A673 (cell line): ENCODE measurements around the gene ANKRD55. TPM values are rescaled to one million over a fixed set of nuclear protein-coding genes. Genes with fewer than 3 reads are reported as not detected.
"Not testable (repeated sequence)": the region's sequence is repeated elsewhere in the genome, so short reads cannot be mapped to it uniquely, and the experiment has no call there.

Experiments
- BruUV-seq: library from RNA; stranded (reverse); fragments of 400-500 nt; replicated peaks from 2 replicates; lab custom pipeline; 2021; lab: Mats Ljungman, UMichigan
- CTCF ChIA-PET: fragments of 300-600 bp; sonication (Branson Sonifier 250); formaldehyde crosslinking; loops from one replicate; lab custom pipeline; 2022; ENCODE audit warnings: antibody characterized with exemption; lab: Charles Lee
- POLR2A ChIA-PET: fragments of 300-600 bp; sonication (Branson Sonifier 250); formaldehyde crosslinking; loops from one replicate; lab custom pipeline; 2022; ENCODE audit warnings: antibody characterized with exemption; ENCODE audit not compliant: low non-redundant PET; lab: Charles Lee
- DNase-seq: peaks from one replicate; pipeline ENCODE4 v3.0.0-alpha.2; 2015; ENCODE audit warnings: low spot score
- H3K27ac ChIP-seq: fragments of 200-600 bp; sonication (generic); 2 replicates; pipeline ENCODE4 v1.5.1; 2016; ENCODE audit warnings: mixed run types, low read depth, mild to moderate bottlenecking, mixed read lengths, antibody characterized with exemption, low read length; ENCODE audit not compliant: poor library complexity, severe bottlenecking
- H3K27me3 ChIP-seq: fragments of 200-600 bp; sonication (generic); replicated peaks from 2 replicates; pipeline ENCODE4 v1.6.1; 2017; ENCODE audit warnings: mixed run types, low read depth, mild to moderate bottlenecking, mixed read lengths, antibody characterized with exemption, low read length; ENCODE audit not compliant: insufficient read depth, poor library complexity
- H3K36me3 ChIP-seq: fragments of 200-600 bp; sonication (generic); 2 replicates; pipeline ENCODE4 v1.6.1; 2016; ENCODE audit warnings: mixed run types, mild to moderate bottlenecking, mixed read lengths, antibody characterized with exemption, low read length; ENCODE audit not compliant: insufficient read depth, poor library complexity, severe bottlenecking
- H3K4me1 ChIP-seq: fragments of 200-600 bp; sonication (generic); 2 replicates; pipeline ENCODE4 v1.6.1; 2017; ENCODE audit warnings: mixed run types, mild to moderate bottlenecking, mixed read lengths, antibody characterized with exemption, low read length; ENCODE audit not compliant: insufficient read depth, poor library complexity, severe bottlenecking
- H3K4me3 ChIP-seq: fragments of 200-600 bp; sonication (generic); 2 replicates; pipeline ENCODE4 v1.5.1; 2016; ENCODE audit warnings: low read depth, mixed run types, mild to moderate bottlenecking, mixed read lengths, low read length; ENCODE audit not compliant: poor library complexity, severe bottlenecking
- H3K9me3 ChIP-seq: fragments of 200-600 bp; sonication (generic); 2 replicates; pipeline ENCODE4 v1.6.1; 2016; ENCODE audit warnings: mixed run types, low read depth, mild to moderate bottlenecking, mixed read lengths, antibody characterized with exemption, low read length; ENCODE audit not compliant: poor library complexity, severe bottlenecking
- CTCF ChIP-seq: fragments of 300-800, 200-600 bp; sonication (generic); conservative IDR thresholded peaks from 2 replicates; pipeline ENCODE4 v1.5.1; 2017; ENCODE audit warnings: low read depth, mild to moderate bottlenecking, antibody characterized with exemption, low read length, moderate library complexity, mixed read lengths
- EZH2 ChIP-seq: fragments of 200-600 bp; sonication (generic); IDR thresholded peaks from 2 replicates; pipeline ENCODE4 v1.6.1; 2017; ENCODE audit warnings: borderline replicate concordance, low read depth, mild to moderate bottlenecking, mixed read lengths, antibody characterized with exemption, low read length; ENCODE audit not compliant: poor library complexity, severe bottlenecking
- intact Hi-C: fragments of 100-400 bp; cut with micrococcal nuclease; formaldehyde crosslinking; loops from one replicate; pipeline ENCODE4 v1.10.0; 2022; ENCODE audit not compliant: unreplicated experiment
- total RNA-seq: library from RNA; stranded (reverse); gene quantifications from 2 replicates; pipeline ENCODE4 v1.2.3, GENCODE V29; 2021

ANKRD55 gene
- total RNA-seq, 1 experiment from 2014 or later, result not detected

GRCh38 chr5:56270568-56271392 lies 37.6 kb upstream of the ANKRD55 start:
- intact Hi-C loops, result loop anchor here (1.0 to 10.0 kb wide), 4 partner anchors 568 to 1002 kb away; partner anchors contain the start of gene SETD9
- H3K9me3 ChIP-seq, result no peaks in the 10 kb centered on the region
- no peaks in the 10 kb centered on the region for H3K27me3 ChIP-seq
- no TSS peak for BruUV-seq
- no peaks in the 10 kb centered on the region for H3K36me3 ChIP-seq
- ChIA-PET CTCF (interaction anchor here (0.6 to 1.7 kb wide), 5 partner anchors 33 to 568 kb away, joined by 3 to 12 read pairs (median 8); no protein-coding TSS in a partner anchor), POLR2A (no interaction called here)
- no peak for TF ChIP-seq EZH2
- peak; percentile 93 for TF ChIP-seq CTCF
- H3K27ac ChIP-seq, result no peak overlapping the region
- DNase-seq, result peak; percentile 82
- no peaks in the 10 kb centered on the region for H3K4me1 ChIP-seq
- no peak overlapping the region for H3K4me3 ChIP-seq

- H3K36me3 ChIP-seq, result no peaks in the 10 kb centered on the region
- no peaks in the 10 kb centered on the region for H3K4me1 ChIP-seq
- ChIA-PET CTCF (interaction anchor here (0.9 to 1.7 kb wide), 3 partner anchors 34 to 569 kb away, joined by 4 to 12 read pairs (median 8); no protein-coding TSS in a partner anchor), POLR2A (no interaction called here)
- no peaks in the 10 kb centered on the region for H3K9me3 ChIP-seq
- H3K27ac ChIP-seq, result no peak overlapping the region
- no TSS peak for BruUV-seq
- no peaks in the 10 kb centered on the region for H3K27me3 ChIP-seq
- intact Hi-C loops, result loop anchor here (1.0 to 10.0 kb wide), 4 partner anchors 568 to 1002 kb away; partner anchors contain the start of gene SETD9
- no peak for DNase-seq
- TF ChIP-seq EZH2 (no peak), CTCF (no peak)
- no peak overlapping the region for H3K4me3 ChIP-seq
Observed at GRCh38 chr5:56270058-56270457, 36.9 kb upstream of the ANKRD55 start.

GRCh38 chr5:56269216-56269927 lies 36.2 kb upstream of the ANKRD55 start:
- BruUV-seq, result no TSS peak
- TF ChIP-seq CTCF, result peak; percentile 49; the same call in 1 of the 2 replicates
- TF ChIP-seq EZH2, result no peak
- intact Hi-C loops, result no loop called here
- DNase-seq, result peak; percentile 54
- Histone ChIP-seq H3K27ac (no peak overlapping the region), H3K4me3 (no peak overlapping the region), H3K27me3 (no peaks in the 10 kb centered on the region), H3K36me3 (no peaks in the 10 kb centered on the region), H3K9me3 (no peaks in the 10 kb centered on the region), H3K4me1 (no peaks in the 10 kb centered on the region)
- ChIA-PET POLR2A (no interaction called here), CTCF (interaction anchor here (1.7 kb wide), 2 partner anchors 34 to 569 kb away, joined by 8 to 12 read pairs; no protein-coding TSS in a partner anchor)

- H3K4me1 ChIP-seq, BruUV-seq, intact Hi-C loops, H3K4me3 ChIP-seq, DNase-seq, CTCF ChIA-PET, H3K9me3 ChIP-seq, POLR2A ChIA-PET, H3K27ac ChIP-seq, H3K27me3 ChIP-seq, H3K36me3 ChIP-seq: not testable (repeated sequence)
Observed at GRCh38 chr5:56268707-56269106, 35.6 kb upstream of the ANKRD55 start.
